HL-60 (cell line): ENCODE results near the gene FFAR2.

Experiments
- DNase-seq, 2 experiments: peaks; one replicate each; pipeline ENCODE4 v3.0.0-alpha.2; 2010 to 2020; ENCODE audit warnings: low read depth in 1 of 2, low spot score in 1 of 2
- H3K27ac ChIP-seq: fragments of 250-450 bp; sonication (Bioruptor Pico); replicated peaks from 2 replicates; pipeline ENCODE4 v1.5.1; 2020; ENCODE audit warnings: mild to moderate bottlenecking, moderate library complexity
- H3K27me3 ChIP-seq: fragments of 250-450 bp; sonication (Bioruptor Pico); 2 replicates; pipeline ENCODE4 v1.5.1; 2021; ENCODE audit warnings: mild to moderate bottlenecking, moderate library complexity; ENCODE audit not compliant: insufficient read depth, poor library complexity, severe bottlenecking
- H3K4me3 ChIP-seq: replicated peaks from 2 replicates; pipeline ENCODE4 v1.5.1; 2011; ENCODE audit warnings: mild to moderate bottlenecking, control low read depth, low read length; ENCODE audit not compliant: insufficient read depth
- CTCF ChIP-seq: IDR thresholded peaks from one replicate; pipeline ENCODE4 v1.5.1; 2011; ENCODE audit warnings: low read length, control low read depth, inconsistent platforms; ENCODE audit not compliant: insufficient read depth
- GABPA ChIP-seq: IDR thresholded peaks from 2 replicates; pipeline ENCODE4 v1.6.1; 2012; ENCODE audit warnings: low read depth
- POLR2AphosphoS5 ChIP-seq: IDR thresholded peaks from 2 replicates; pipeline ENCODE4 v1.6.1; 2012; ENCODE audit warnings: low read depth
- REST ChIP-seq: IDR thresholded peaks from 2 replicates; pipeline ENCODE4 v1.6.1; 2012; ENCODE audit warnings: low read depth; ENCODE audit not compliant: insufficient replicate concordance
- SPI1 ChIP-seq: IDR thresholded peaks from 2 replicates; pipeline ENCODE4 v1.6.1; 2012; ENCODE audit warnings: low read depth, mild to moderate bottlenecking, borderline replicate concordance

FFAR2 gene

GRCh38 chr19:35416331-35416730 lies 31.7 kb upstream of the FFAR2 start:
- no peak for TF ChIP-seq SPI1
- TF ChIP-seq REST, result no peak
- TF ChIP-seq GABPA, result no peak
- TF ChIP-seq POLR2AphosphoS5, result no peak
- TF ChIP-seq CTCF, result no peak
- H3K27ac ChIP-seq, result no peak overlapping the region
- no peak overlapping the region for H3K4me3 ChIP-seq
- DNase-seq, result no peak
- peaks cover 16% of the 10 kb centered on the region for H3K27me3 ChIP-seq

- Histone ChIP-seq H3K27me3 (peaks cover 16% of the 10 kb centered on the region), H3K27ac (no peak overlapping the region), H3K4me3 (no peak overlapping the region)
- TF ChIP-seq POLR2AphosphoS5, result no peak
- no peak for TF ChIP-seq SPI1
- no peak for TF ChIP-seq GABPA
- no peak for TF ChIP-seq REST
- TF ChIP-seq CTCF, result no peak
- no peak for DNase-seq
Observed at GRCh38 chr19:35417278-35417677, 30.8 kb upstream of the FFAR2 start.

GRCh38 chr19:35417713-35418534 lies 30.1 kb upstream of the FFAR2 start:
- Histone ChIP-seq H3K27ac (no peak overlapping the region), H3K27me3 (peaks cover 16% of the 10 kb centered on the region), H3K4me3 (no peak overlapping the region)
- DNase-seq, result no peak
- TF ChIP-seq GABPA, result no peak
- TF ChIP-seq POLR2AphosphoS5, result no peak
- no peak for TF ChIP-seq REST
- no peak for TF ChIP-seq CTCF
- TF ChIP-seq SPI1, result no peak
